A204.1 (cell line): ENCODE data around the gene ELK3.

Source experiments
- FAIRE-seq: peaks from 2 replicates; lab custom pipeline; 2012; peaks lifted over from hg19 to GRCh38; lab: Jason Lieb, UNC

ELK3 gene

DNA sequence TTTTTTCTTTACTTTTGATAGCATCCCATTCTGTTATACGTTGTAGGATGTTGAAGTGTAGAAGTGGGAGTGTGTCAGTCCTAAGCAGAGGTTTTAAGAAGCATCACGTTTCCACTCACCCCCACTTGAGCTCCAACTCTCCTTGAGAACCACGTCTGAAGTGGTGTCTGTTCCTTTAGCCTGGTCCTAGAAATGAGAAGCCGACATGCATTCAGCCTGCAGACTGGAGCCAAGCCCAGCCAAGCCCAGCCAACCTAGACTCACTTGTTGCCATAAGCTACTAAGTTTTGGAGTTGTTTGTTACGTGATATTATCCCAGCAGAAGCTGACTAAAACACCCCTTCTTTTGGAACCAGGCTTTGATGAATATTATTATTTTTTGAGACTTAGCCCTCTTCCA is 4.4 kb upstream of the ELK3 start:
- no peak for FAIRE-seq

GRCh38 chr12:96190413-96191108 is 3.6 kb upstream of the ELK3 start:
- FAIRE-seq: no peak

- no peak for FAIRE-seq
Measured at GRCh38 chr12:96192926-96193573, 1.1 kb upstream of the ELK3 start.

DNA sequence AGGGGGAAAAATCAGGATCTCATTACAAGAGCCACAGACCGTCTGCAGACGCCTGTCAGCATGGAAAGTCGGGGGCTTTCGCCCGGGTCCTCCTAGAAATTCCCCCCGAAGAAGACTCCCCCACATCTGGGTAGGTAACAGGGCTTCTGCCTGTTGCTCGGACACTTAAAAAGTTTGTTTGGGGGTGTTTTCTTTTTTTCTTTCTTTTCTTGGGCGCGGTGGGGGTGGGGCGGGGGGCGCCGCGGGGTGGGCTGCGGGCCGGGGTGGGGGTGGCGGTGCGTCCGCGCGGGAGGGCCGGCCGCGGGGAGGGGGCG is 358 bp downstream of the ELK3 start:
- no peak for FAIRE-seq

DNA sequence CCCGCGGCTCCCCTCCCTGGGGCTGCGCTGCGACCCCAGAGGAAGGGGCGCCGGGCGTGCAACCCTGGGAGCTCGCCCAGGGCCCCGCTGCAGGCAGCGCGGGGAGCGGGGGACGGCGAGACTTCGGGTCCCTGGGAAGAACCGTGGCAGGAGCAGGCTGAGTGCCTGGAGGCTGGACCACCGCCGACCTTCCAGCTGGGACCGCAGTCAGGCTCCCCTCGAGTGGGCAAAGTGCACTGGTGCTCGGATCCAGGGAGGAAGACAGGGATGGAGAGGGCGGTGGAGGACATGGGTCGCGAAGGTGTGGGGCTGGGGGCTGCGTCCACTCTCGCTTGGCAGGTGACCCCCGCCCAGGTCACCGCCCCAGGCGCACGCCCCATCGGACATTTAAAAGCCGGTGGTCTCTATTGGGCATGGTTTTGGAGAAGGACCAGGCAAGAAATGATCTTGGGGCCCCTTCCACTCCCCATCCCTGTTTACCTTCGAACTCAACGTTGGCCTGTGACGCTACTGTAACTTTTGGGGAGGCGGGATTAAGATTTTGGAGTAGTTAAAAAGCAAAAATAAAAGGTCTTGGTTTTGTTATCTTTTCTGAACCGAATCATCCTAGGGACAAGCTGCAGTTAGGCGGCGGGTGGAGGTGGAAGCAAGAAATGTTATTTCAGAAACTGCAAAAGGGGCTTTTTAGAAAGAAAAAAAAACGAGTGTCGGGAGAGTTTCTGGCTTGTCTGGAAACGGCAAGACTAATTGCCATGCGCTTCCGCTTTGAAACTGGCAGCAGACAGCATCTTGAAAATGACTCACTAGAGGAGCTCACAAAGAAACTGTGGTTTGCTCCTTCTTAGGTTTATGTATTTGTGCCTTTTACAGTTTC is 1.0 kb downstream of the ELK3 start:
- FAIRE-seq: no peak

DNA sequence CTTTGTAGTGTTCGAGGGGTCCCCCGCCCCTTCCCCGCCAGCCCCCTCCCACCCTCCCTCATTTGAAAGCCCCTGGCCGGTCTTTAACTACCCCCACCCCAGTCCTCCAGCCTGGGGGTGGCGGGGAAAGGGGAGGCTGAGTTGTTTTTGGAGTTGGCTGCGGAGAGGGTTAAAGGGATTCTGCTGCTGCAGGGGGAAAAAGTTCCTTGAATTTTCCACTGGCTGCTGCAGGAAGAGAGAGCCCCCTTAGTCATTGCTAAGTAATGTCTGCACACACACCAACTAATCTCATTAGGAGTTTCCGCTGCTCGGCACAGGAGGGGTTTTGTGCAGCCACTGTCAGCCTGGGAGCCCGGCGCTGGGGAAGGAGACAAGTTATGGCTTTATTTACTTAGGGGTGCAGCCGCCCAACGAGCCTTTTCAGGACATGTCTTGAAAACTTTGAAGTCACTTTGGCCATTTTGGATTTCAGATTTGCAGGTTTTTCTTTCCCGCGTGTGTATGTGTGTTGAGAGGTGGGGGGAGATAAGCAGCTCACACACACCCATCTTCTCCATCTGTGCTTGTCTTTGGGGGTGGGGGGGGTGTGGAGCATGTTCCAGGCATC is 1.8 kb downstream of the ELK3 start:
- no peak for FAIRE-seq

GRCh38 chr12:96196781-96197180 is 2.6 kb downstream of the ELK3 start:
- FAIRE-seq: no peak

- no peak for FAIRE-seq
Measured at GRCh38 chr12:96197503-96198272, 3.5 kb downstream of the ELK3 start.

GRCh38 chr12:96198965-96199364 is 4.8 kb downstream of the ELK3 start:
- no peak for FAIRE-seq

- FAIRE-seq: no peak
Measured at GRCh38 chr12:96199464-96199863, 5.3 kb downstream of the ELK3 start.

DNA sequence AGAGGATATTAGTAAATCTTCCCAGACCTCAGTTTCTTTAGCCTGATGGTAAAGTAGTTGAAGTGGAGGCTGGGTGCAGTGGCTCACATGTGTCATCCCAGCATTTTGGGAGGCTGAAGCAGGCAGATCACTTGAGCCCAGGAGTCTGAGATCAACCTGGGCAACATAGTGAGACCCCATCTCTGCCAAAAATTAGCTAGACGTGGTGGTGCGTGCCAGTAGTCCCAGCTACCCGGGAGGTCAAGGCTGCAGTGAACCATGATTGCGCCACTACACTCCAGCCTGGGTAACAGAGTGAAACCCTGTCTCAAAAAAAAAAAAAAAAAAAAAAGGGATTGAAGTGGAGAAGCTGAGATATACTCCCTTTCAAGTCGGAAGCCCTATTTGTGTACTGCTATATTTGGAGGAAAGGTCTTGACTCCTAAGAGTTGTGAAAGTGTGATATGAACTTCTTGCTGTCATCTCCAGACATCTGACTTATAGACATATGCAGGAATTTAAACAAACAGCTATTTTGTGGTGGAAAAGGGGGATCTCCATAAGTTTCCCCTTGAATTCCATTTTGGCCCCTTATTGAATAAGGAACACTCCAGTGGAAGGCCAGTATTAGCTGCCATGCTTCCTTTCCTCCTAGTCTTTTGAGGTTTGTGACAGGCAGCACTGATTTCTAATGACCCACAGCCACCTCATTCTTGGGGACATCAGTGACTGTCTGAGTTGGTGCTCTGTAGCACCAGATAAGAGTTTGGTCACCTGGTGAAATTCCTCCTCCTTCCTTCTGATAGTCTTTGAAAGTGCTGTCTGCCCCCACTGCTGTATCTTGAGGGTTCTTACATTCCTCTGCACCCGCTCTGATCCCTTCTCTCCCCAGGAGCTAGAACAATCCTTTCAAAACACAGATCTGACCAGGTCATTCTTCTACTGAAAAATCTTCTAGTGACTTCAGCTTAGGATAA is 7.4 kb downstream of the ELK3 start:
- FAIRE-seq: no peak

DNA sequence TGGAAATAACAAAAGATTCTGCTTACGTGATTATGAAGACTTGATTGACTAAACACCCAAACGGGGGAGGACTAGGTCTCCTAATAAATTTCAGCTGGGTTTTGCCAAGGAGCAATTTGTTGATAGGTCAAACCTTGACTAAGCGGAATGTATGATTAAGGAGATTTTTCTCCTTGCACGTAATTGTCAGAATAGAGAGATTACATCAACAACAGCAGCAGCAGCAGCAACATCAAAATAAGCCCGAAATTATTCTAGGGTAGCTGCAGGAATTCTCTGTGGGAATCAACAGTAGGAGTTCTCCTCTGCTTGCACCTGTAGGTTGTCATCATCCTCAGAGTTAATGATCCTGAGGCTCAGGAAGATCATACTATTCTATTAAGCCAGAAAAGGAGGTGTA is 10.2 kb downstream of the ELK3 start:
- no peak for FAIRE-seq

DNA sequence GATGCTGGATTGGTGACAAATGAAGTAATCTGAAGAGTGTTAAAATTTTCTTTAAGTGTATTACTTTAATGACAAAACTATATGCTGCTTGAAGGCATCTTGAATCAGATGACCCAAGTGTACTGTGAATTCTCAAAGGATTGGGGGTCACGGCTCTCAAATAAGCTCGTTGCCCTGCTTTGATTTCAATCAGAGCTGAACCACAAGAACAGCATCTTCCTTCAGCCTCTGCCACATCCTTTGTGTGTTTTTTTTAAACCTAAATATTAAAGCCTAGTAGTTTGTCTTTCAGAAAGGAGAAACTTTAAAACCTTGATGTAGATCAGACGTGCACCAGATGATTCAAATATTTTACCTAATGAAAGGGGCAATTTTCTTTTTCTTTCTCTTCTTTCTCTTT is 11.7 kb downstream of the ELK3 start:
- no peak for FAIRE-seq

- FAIRE-seq: no peak
Measured at GRCh38 chr12:96206936-96207662, 12.9 kb downstream of the ELK3 start.

- FAIRE-seq: no peak
Measured at GRCh38 chr12:96208346-96208745, 14.2 kb downstream of the ELK3 start.

DNA sequence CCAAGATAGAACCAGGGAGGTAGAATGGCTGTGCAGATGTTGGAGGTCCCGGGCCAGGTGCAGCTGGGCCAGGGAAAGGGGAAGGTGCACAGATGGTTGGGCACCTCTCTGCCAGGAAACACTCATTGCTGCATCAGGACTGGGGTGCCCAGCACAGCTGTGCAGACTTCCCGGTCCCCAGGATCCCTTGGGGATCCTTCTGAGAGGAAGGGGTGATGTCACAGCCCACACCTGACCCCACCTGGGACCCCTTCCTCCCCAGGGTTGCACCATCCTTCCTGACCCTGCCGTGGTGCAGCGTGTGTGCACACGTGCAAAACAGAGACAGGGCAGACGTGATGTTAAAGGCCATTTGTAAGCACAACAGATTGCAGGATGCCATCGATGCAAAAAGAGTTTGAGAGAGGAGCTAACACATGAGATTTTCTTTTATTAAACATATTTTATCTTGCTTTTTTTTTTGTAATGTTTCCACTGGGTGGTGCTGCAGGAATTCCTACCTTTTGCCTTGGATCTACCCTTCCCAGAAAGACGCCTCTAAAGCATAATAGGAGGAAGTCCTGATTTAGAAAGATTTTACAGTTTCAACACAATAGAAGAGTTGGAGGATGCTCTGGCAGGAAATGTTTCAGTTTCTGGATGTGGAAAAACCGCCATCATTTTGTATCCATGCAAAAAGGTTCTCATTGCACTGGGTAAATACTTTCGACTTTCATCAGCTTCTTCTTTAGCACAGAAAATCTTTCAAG is 14.8 kb downstream of the ELK3 start:
- no peak for FAIRE-seq

DNA sequence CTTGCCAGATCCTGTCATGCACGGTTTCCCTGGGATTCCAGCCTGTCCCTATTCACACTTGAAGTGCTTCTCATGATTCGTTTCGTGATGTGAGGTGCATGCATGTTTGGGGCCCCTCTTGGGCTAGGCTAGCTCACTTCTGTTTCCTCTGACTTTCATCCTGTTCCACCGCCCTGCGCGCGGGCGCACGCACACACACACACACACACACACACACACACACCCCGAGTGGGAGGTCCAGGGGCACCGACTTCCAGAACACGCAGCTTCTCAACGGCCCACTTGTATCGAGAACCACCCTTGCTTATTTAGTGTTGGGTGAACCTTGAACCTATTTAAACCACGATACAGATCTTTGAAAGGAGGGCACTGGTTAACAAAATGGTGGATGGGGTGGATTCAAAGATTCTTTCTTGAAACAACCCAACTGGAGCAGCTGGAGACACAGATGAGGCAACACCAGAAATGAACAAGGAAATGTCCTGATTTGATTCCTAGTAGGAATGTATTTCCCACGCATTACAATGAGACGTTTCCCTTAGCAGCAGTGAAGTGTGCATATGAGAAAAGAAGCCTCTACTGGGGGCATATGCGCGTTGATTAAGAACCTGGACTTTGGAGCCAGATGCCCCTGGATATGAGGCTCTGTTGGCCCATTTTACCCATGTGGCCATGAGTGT is 16.3 kb downstream of the ELK3 start:
- FAIRE-seq: no peak

DNA sequence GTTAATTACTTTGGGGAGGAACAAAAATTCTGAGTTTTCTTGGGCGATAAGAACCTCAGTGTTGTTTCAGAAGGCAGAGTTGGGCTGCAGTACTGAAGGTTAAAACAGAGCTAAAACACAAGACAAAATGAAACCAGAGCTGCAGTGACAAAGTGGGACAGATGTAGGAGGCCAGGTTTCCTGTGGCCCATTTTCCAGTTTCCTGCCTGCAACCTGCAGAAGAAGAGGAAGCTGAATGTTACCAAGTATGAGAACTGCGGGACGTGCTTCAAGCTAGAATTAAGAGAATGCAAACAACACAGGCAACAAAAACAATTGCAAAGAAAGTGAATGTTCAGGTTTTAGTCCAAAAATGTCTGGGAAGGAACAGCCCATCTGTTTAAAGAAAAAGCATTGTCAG is 17.8 kb downstream of the ELK3 start:
- no peak for FAIRE-seq
